Measurements from ENCODE around the gene TEP1.

The TEP1 gene

DNA sequence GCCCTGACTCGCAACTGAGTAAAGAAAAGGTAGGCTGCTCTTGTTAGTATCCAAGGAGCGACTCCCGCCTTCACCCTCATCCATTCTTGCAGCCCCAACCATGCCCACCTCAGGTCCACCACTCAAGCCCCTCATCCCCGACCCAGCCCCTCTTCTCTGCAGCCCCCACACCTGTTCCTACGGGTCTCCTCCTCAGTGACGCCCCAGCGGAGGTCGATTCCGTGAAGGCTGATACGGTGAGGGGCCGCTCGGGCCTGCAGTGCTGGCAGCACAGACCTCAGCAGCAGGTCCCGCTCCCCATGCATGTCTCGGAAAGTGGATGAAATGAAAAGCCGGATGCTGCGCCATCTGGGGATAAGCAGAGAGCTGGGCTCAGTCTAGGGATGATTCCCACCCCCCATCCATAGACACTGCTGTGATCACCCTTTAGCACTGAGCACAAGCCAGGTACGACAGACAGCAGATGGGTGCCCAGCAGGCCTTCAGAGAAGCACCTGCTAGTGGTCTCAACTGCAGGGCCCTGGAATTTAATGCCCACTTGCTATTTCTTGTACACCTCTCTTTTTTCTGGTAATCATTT lies 26.9 kb downstream of the TEP1 start:
- H3K4me3 ChIP-seq (ENCODE audit: low read depth, low read length): no peak overlapping the region
- TF ChIP-seq, protein P1, sequence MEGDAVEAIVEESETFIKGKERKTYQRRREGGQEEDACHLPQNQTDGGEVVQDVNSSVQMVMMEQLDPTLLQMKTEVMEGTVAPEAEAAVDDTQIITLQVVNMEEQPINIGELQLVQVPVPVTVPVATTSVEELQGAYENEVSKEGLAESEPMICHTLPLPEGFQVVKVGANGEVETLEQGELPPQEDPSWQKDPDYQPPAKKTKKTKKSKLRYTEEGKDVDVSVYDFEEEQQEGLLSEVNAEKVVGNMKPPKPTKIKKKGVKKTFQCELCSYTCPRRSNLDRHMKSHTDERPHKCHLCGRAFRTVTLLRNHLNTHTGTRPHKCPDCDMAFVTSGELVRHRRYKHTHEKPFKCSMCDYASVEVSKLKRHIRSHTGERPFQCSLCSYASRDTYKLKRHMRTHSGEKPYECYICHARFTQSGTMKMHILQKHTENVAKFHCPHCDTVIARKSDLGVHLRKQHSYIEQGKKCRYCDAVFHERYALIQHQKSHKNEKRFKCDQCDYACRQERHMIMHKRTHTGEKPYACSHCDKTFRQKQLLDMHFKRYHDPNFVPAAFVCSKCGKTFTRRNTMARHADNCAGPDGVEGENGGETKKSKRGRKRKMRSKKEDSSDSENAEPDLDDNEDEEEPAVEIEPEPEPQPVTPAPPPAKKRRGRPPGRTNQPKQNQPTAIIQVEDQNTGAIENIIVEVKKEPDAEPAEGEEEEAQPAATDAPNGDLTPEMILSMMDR (IDR thresholded peaks at IDR 0.05; ENCODE audit: low read depth, low read length, missing control alignments): no peak
- DNase-seq (ENCODE audit: low read depth): no peak

DNA sequence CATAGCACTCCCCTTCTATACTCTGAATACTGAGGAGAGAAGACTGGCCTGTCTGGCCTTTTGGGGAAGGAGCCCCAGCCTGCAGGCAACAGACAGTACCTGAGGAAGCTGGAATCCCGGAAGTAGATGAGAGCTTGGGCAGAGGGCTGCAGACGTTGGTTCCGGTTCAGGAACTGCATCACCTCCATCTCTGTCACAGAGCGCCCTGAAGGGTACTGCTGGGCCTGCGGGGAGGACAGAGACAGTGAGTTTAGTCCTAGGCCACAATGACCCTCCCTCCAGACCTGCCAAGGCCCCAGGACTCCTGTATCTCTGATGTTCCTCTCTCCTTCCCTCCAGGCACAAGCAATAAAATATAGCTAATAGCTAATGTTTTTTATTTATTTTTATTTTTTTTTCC lies 28.4 kb downstream of the TEP1 start:
- H3K4me3 ChIP-seq (ENCODE audit: low read depth, low read length): no peak overlapping the region
- TF ChIP-seq, protein P1 (IDR thresholded peaks at IDR 0.05; ENCODE audit: low read depth, low read length, missing control alignments): no peak
- no peak for DNase-seq (ENCODE audit: low read depth)

DNA sequence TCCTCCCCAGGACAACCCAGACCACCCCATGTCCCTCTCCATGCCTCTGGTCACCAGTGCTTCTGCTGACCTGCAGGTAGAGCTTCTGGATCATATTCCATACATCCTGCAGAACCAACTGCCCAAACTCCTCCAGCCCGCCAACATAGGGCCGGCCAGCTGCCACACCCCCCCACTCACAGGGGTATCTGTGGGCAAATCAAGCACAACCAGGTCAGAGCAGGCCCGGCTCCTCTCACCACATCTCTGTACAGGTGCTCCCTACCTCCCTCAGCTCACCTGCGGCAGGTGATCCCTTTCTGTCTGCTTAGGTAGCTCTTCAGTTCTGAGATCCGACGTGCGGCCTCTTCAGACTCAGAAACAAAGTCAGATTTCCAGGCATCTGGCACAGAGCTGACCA lies 29.0 kb downstream of the TEP1 start:
- TF ChIP-seq, protein P1 (IDR thresholded peaks at IDR 0.05; ENCODE audit: low read depth, low read length, missing control alignments): no peak
- DNase-seq (ENCODE audit: low read depth): no peak
- H3K4me3 ChIP-seq (ENCODE audit: low read depth, low read length): no peak overlapping the region

DNA sequence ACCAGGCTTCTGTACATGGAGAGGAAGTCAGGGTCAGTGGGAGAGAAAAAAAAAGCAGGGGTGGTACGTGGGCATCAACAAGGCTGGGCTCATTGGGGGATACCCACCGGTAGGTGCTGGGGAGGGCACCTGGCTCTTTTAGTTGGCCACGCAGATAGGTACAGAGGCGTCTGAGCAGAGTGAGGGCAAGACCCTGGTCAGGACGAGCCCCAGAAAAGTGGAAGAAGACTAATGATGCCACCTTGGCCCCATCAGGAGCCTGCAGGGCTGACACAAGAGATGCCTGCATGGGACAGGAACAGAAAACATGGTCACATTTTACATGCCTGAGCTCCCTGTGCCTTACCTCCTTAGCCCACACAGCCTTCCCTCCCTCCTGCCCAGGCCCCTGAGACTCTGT lies 29.7 kb downstream of the TEP1 start:
- H3K4me3 ChIP-seq (ENCODE audit: low read depth, low read length): no peak overlapping the region
- no peak for DNase-seq (ENCODE audit: low read depth)
- TF ChIP-seq, protein P1 (IDR thresholded peaks at IDR 0.05; ENCODE audit: low read depth, low read length, missing control alignments): no peak

DNA sequence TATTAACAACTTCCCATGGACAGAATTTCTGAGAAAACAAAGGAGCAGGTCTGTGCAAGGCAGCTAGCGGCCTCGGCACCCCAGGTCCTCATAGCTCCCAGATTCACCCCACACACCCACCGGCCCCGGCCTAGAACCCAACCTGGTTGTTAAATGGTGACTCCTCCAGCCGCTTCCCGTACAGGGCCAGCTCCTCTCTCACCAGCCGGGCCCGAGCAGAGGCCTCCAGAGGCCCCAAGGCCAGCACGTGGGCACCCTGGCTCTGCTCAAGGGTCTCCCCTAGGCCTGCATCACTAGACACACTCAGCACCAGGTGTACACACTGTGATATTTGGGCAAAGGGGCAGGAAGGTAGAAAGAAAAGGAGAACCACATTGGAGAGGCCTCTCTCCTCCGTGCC lies 30.3 kb downstream of the TEP1 start:
- DNase-seq (ENCODE audit: low read depth): no peak
- TF ChIP-seq, protein P1 (IDR thresholded peaks at IDR 0.05; ENCODE audit: low read depth, low read length, missing control alignments): no peak
- H3K4me3 ChIP-seq (ENCODE audit: low read depth, low read length): no peak overlapping the region

DNA sequence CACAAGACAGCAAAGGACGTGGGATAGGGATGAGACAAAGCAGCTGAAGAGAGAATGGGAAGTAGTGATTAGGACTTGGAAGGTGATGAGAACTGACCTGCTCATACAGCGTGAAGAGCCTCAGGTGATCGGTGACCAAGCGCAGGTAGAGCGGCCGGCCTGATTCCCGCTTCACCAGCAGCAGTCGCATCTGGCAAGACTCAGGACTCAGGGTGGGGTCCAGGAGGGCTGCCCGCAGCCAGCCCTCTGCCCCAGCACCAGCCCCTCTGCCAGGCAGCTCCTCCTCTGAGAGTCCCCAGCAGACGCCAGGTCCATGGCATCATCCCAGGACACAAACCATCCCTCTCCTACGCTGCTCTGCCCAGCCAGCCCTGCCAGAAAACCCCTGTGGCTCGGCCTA lies 30.8 kb downstream of the TEP1 start:
- no peak overlapping the region for H3K4me3 ChIP-seq (ENCODE audit: low read depth, low read length)
- TF ChIP-seq, protein P1 (IDR thresholded peaks at IDR 0.05; ENCODE audit: low read depth, low read length, missing control alignments): no peak
- DNase-seq (ENCODE audit: low read depth): no peak

DNA sequence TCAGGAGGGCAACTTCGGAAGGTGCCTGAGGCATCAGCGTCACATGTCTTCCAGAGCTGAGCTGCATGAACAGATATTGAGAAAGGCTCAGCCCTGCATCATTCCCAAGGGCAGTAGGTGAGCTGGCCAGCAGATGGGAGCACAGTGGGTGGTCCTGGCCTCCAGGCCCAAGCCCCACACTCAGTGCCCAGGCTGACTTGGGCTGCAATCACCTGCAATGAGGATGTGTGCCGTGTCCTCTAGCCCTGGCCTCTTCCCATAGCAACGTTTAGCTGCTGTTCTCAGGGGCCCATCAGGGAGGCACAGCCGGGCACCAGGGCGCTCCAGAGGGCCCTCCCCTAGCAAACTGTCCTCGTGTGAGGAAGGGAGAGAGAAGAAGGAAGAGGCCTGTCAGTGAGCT lies 32.0 kb downstream of the TEP1 start:
- DNase-seq (ENCODE audit: low read depth): no peak
- no peak overlapping the region for H3K4me3 ChIP-seq (ENCODE audit: low read depth, low read length)
- TF ChIP-seq, protein P1 (IDR thresholded peaks at IDR 0.05; ENCODE audit: low read depth, low read length, missing control alignments): no peak

Measured in GM12864 (cell line).